GM12874 (cell line): ENCODE measurements around the gene IL13.

Source experiments
- CTCF ChIP-seq: IDR thresholded peaks from 2 replicates; pipeline ENCODE4 v1.5.1; 2011; ENCODE audit warnings: low read depth, mild to moderate bottlenecking, control low read depth, low read length, moderate library complexity; ENCODE audit not compliant: insufficient read depth

Gene IL13

DNA sequence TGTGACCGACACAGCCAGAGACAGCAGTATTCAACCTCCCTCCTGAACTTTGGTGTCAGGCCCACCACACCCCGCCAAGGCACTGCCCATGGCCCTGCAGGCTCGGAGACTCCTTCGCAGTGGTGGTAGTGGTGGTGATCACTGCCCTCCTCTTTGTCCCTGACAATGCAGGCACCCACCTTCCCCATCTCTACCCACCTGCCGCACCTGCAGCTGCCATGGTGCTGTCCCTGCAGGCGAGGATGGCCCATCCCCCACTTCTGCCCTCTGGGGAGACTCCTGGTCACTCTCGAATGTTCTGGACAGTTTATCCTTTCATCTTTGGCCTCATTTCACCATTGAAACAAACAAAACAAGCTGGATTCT, 11.5 kb downstream of the IL13 start:
- no peak for TF ChIP-seq CTCF

DNA sequence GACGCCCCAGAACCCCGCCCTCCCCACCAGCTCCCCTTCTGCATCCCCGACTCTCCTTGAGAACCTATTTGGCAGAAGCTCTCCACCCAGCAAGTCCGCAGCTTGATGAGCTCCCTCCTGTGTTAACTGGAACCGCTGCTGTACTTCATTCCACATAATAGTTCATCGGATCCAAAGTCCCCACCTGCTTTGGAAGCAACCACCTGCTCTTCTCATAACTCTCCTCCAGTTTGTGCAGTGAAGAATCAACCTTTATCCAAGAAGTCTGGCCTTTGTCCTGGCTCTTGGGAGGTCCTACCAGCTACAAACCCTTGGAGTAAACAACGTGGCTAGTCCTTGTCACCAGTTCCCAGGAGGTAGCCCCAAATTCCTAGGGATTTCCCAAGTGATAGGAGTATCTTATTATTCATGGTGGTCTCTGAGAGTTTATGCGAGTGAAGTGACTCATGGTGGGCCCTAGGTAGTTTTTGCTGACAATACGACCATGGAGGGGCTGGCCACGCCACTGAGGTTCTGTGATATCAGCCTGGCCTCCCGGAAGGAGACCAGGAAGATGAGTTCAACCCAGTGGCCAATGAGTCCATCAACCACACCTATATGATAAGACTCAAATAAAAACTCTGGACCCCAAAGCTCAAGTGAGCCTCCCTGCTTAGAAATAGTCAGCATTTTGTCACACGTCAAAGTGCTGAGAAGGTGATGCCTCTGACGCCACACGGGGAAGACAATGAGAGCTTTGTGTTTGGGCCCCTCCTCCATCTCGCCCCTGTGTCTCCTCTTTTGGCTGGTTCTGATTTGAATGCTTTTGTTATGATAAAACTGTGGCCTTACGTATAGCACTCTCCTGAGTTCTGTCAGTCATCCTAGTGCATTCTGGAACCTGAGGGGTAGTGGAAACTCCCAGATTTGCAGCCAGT, 12.3 kb downstream of the IL13 start:
- TF ChIP-seq CTCF, result no peak

DNA sequence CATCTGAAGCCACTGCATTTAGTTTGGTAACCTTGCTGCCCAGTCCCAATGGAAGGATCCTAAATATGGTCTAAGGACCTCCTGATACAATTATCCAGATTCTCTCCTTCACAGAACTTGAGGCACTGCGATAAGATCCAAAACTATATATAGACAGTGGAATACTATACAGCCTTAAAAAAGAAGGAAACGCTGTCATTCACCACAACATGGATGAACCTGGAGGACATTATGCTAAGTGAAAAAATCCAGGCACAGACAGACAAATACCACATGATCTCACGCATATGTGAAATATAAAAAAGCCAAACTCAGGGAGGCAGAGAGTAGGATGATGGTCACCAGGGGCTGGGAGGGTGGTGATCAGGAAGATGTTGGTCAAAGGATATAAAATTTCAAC, 13.0 kb downstream of the IL13 start:
- no peak for TF ChIP-seq CTCF

DNA sequence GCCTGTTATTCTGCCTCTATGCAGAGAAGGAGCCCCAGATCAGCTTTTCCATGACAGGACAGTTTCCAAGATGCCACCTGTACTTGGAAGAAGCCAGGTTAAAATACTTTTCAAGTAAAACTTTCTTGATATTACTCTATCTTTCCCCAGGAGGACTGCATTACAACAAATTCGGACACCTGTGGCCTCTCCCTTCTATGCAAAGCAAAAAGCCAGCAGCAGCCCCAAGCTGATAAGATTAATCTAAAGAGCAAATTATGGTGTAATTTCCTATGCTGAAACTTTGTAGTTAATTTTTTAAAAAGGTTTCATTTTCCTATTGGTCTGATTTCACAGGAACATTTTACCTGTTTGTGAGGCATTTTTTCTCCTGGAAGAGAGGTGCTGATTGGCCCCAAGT, 15.5 kb downstream of the IL13 start:
- no peak for TF ChIP-seq CTCF

DNA sequence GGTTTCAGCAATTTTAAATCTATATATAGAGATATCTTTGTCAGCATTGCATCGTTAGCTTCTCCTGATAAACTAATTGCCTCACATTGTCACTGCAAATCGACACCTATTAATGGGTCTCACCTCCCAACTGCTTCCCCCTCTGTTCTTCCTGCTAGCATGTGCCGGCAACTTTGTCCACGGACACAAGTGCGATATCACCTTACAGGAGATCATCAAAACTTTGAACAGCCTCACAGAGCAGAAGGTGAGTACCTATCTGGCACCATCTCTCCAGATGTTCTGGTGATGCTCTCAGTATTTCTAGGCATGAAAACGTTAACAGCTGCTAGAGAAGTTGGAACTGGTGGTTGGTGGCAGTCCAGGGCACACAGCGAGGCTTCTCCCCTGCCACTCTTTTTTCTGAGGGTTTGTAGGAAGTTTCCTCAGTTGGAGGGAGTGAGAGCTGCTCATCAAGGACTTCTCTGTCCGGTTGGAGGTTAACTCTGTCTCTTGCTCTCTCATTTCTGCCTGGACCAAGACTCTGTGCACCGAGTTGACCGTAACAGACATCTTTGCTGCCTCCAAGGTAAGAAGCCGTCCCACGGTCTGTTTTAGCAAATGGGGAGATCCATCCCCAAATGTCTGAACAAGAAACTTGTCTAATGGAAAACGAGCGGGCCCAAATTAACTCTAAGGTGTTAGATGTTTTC, 16.1 kb downstream of the IL13 start, which contains the start of gene IL4:
TSS of gene IL4 (plus strand) at position 51 of the 692 bp plus-strand sequence. CDS start at position 113, 62 bp downstream.
- TF ChIP-seq CTCF, result no peak

DNA sequence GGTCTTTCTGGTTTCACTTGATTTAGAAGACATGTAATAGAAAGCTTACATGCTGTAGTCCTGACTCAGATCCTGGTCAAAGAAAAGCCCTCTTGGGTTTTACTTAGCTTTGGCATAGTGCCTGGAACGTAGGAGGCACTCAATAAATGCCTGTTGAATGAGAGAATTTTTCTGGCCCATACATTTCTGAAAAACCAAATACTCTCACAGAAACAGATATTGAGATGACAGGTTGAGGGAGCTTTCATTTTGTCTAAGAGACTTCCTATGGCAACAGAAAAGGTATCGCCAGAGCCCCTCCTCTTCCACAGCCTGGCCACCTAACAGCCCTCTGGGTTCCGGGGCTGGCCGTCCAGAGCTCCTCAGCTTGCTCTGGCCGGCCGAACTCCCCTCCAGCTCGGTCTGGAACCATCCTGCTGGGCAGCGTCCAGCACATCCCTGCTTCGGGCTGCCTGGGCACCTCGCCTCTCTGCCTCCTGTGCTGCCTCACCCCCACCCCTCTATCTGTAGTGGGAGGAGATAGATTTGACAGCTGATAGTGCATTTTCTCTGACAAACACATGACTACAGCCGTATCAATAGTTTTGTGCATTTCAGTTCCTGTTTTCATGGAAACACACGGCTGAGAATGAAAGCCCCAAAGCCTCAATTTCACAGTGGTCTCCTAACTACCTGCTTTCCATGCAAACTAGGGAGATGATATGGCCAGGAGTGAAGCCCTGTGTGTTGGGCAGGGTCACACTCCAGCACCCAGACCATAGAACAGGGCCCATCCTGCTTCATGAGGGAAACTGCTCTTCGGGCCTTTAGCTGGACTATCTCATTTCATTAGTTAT, 16.9 kb downstream of the IL13 start:
- TF ChIP-seq CTCF, result no peak
